ENCODE results near the gene SCNN1A. TPM values are rescaled to one million over a fixed set of nuclear protein-coding genes. Genes with fewer than 3 reads are reported as not detected.

The SCNN1A gene
- total and polyA plus RNA-seq, 2 donors: 5.7 to 10.4 TPM

GRCh38 chr12:6393109-6393508, 17.7 kb upstream of the SCNN1A start:
- H3K27ac ChIP-seq (ENCODE audit: low read depth): no peak overlapping the region
- DNase-seq (ENCODE audit: extremely low spot score): no peak
- no peak overlapping the region for H3K4me3 ChIP-seq (ENCODE audit: low read depth, low read length)
- H3K4me1 ChIP-seq (ENCODE audit: insufficient read depth): no peaks in the 10 kb centered on the region
- peaks cover 5% of the 10 kb centered on the region for H3K36me3 ChIP-seq (ENCODE audit: insufficient read depth)
- whole genome bisulfite sequencing: 85% methylated on average over 7 of the region's 7 CpGs

GRCh38 chr12:6392504-6392903, 17.1 kb upstream of the SCNN1A start:
- Histone ChIP-seq H3K27ac (ENCODE audit: low read depth) (no peak overlapping the region), H3K4me3 (ENCODE audit: low read depth, low read length) (no peak overlapping the region), H3K36me3 (ENCODE audit: insufficient read depth) (peaks cover 5% of the 10 kb centered on the region), H3K4me1 (ENCODE audit: insufficient read depth) (no peaks in the 10 kb centered on the region)
- 16% methylated on average over 6 of the region's 6 CpGs for WGBS
- no peak for DNase-seq (ENCODE audit: extremely low spot score)

GRCh38 chr12:6391013-6391412, 15.7 kb upstream of the SCNN1A start:
- H3K4me1 ChIP-seq (ENCODE audit: insufficient read depth): no peaks in the 10 kb centered on the region
- DNase-seq (ENCODE audit: extremely low spot score): no peak
- H3K36me3 ChIP-seq (ENCODE audit: insufficient read depth): peaks cover 5% of the 10 kb centered on the region

GRCh38 chr12:6390084-6390799, 14.9 kb upstream of the SCNN1A start:
- no peak overlapping the region for H3K4me3 ChIP-seq (ENCODE audit: low read depth, low read length)
- H3K4me1 ChIP-seq (ENCODE audit: insufficient read depth): no peaks in the 10 kb centered on the region
- no peak for DNase-seq (ENCODE audit: extremely low spot score)
- peaks cover 5% of the 10 kb centered on the region for H3K36me3 ChIP-seq (ENCODE audit: insufficient read depth)
- WGBS: 76% methylated on average over 15 of the region's 15 CpGs
- H3K27ac ChIP-seq (ENCODE audit: low read depth): no peak overlapping the region

More at GRCh38 chr12:6391013-6391412, 15.7 kb upstream of the SCNN1A start:
- Histone ChIP-seq H3K27ac (ENCODE audit: low read depth) (no peak overlapping the region), H3K4me3 (ENCODE audit: low read depth, low read length) (no peak overlapping the region)
- WGBS: 88% methylated on average over 17 of the region's 17 CpGs

- no peak for DNase-seq (ENCODE audit: extremely low spot score)
- 86% methylated on average over 7 of the region's 7 CpGs for WGBS
- Histone ChIP-seq H3K4me1 (ENCODE audit: insufficient read depth) (peaks cover 2% of the 10 kb centered on the region), H3K4me3 (ENCODE audit: low read depth, low read length) (no peak overlapping the region), H3K27ac (ENCODE audit: low read depth) (no peak overlapping the region), H3K36me3 (ENCODE audit: insufficient read depth) (peaks cover 5% of the 10 kb centered on the region)
Measured at GRCh38 chr12:6387541-6387940, 12.2 kb upstream of the SCNN1A start.

- no peak for DNase-seq (ENCODE audit: extremely low spot score)
- peaks cover 5% of the 10 kb centered on the region for H3K36me3 ChIP-seq (ENCODE audit: insufficient read depth)
- H3K4me3 ChIP-seq (ENCODE audit: low read depth, low read length): no peak overlapping the region
- no peak overlapping the region for H3K27ac ChIP-seq (ENCODE audit: low read depth)
- peaks cover 2% of the 10 kb centered on the region for H3K4me1 ChIP-seq (ENCODE audit: insufficient read depth)
- 59% methylated on average over 1 of the region's 1 CpG for WGBS
Measured at GRCh38 chr12:6386491-6386890, 11.1 kb upstream of the SCNN1A start.

- Histone ChIP-seq H3K4me3 (ENCODE audit: low read depth, low read length) (no peak overlapping the region), H3K27ac (ENCODE audit: low read depth) (no peak overlapping the region), H3K36me3 (ENCODE audit: insufficient read depth) (peaks cover 5% of the 10 kb centered on the region), H3K4me1 (ENCODE audit: insufficient read depth) (peaks cover 2% of the 10 kb centered on the region)
- 82% methylated on average over 11 of the region's 11 CpGs for WGBS
- no peak for DNase-seq (ENCODE audit: extremely low spot score)
Measured at GRCh38 chr12:6386038-6386437, 10.7 kb upstream of the SCNN1A start.

- H3K4me3 ChIP-seq (ENCODE audit: low read depth, low read length): peak overlapping the region; percentile 63
- peaks cover 2% of the 10 kb centered on the region for H3K4me1 ChIP-seq (ENCODE audit: insufficient read depth)
- 53% methylated on average over 36 of the region's 36 CpGs for WGBS
- H3K27ac ChIP-seq (ENCODE audit: low read depth): peak overlapping the region; percentile 83
- no peak for DNase-seq (ENCODE audit: extremely low spot score)
- H3K36me3 ChIP-seq (ENCODE audit: insufficient read depth): peaks cover 3% of the 10 kb centered on the region
Measured at GRCh38 chr12:6384499-6385436, 9.4 kb upstream of the SCNN1A start.

- WGBS: 4% methylated on average over 62 of the region's 62 CpGs
- peak; percentile 76 for DNase-seq (ENCODE audit: extremely low spot score)
- Histone ChIP-seq H3K4me3 (ENCODE audit: low read depth, low read length) (peak within 1 kb of the TSS; percentile 63), H3K4me1 (ENCODE audit: insufficient read depth) (peaks cover 2% of the 10 kb centered on the region), H3K36me3 (ENCODE audit: insufficient read depth) (peaks cover 3% of the 10 kb centered on the region), H3K27ac (ENCODE audit: low read depth) (peak within 1 kb of the TSS; percentile 94)
Measured at GRCh38 chr12:6383572-6384498, 8.5 kb upstream of the SCNN1A start, which contains the start of gene LTBR. TSS of gene LTBR (plus strand) at chr12:6384162. CDS start at chr12:6384359, 197 bp downstream.

GRCh38 chr12:6382982-6383381, 7.6 kb upstream of the SCNN1A start:
- H3K4me3 ChIP-seq (ENCODE audit: low read depth, low read length): no peak overlapping the region
- 86% methylated on average over 6 of the region's 6 CpGs for WGBS
- peak overlapping the region; percentile 94 for H3K27ac ChIP-seq (ENCODE audit: low read depth)
- H3K36me3 ChIP-seq (ENCODE audit: insufficient read depth): no peaks in the 10 kb centered on the region
- no peak for DNase-seq (ENCODE audit: extremely low spot score)
- peaks cover 2% of the 10 kb centered on the region for H3K4me1 ChIP-seq (ENCODE audit: insufficient read depth)

- peaks cover 2% of the 10 kb centered on the region for H3K4me1 ChIP-seq (ENCODE audit: insufficient read depth)
- no peak overlapping the region for H3K4me3 ChIP-seq (ENCODE audit: low read depth, low read length)
- 85% methylated on average over 7 of the region's 7 CpGs for WGBS
- H3K27ac ChIP-seq (ENCODE audit: low read depth): no peak overlapping the region
- DNase-seq (ENCODE audit: extremely low spot score): no peak
- H3K36me3 ChIP-seq (ENCODE audit: insufficient read depth): no peaks in the 10 kb centered on the region
Measured at GRCh38 chr12:6382371-6382770, 7.0 kb upstream of the SCNN1A start.

GRCh38 chr12:6380141-6381121, 5.1 kb upstream of the SCNN1A start:
- DNase-seq (ENCODE audit: extremely low spot score): no peak
- Histone ChIP-seq H3K4me1 (ENCODE audit: insufficient read depth) (peaks cover 4% of the 10 kb centered on the region), H3K27ac (ENCODE audit: low read depth) (no peak overlapping the region), H3K4me3 (ENCODE audit: low read depth, low read length) (no peak overlapping the region), H3K36me3 (ENCODE audit: insufficient read depth) (no peaks in the 10 kb centered on the region)
- WGBS: 76% methylated on average over 14 of the region's 14 CpGs
